ENCODE data around the gene KRI1. TPM values are rescaled to one million over a fixed set of nuclear protein-coding genes. Genes with fewer than 3 reads are reported as not detected.

Gene KRI1
- total RNA-seq, 4 donors from 2014 or later = 13.7 to 23.9 (median 16.0) TPM

DNA sequence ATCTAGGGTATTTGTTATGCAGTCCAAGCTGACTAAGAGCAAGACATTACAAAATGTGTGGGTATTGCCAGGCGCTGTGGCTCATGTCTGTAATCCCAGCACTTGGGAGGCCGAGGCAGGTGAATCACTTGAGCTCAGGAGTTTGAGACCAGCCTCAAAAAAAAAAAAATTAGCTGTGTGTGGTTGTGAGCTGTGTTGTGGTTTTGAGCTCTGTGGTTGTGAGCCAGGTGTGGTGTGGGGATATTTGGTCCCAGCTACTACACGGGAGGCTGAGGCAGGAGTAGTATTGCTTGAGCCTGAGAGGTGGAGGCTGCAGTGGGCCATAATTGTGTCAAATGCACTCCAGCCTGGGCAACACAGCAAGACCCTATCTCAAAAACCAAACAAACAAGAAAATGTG, 57.1 kb downstream of the KRI1 start:
- H3K4me3 ChIP-seq = no peak overlapping the region
- DNase-seq (ENCODE audit: extremely low spot score) = no peak
- peaks cover 0 to 54% (median 13%) of the 10 kb centered on the region in 4 donors for H3K27me3 ChIP-seq
- H3K36me3 ChIP-seq = no peaks in the 10 kb centered on the region
- peaks cover 3 to 13% (median 7%) of the 10 kb centered on the region in 4 donors for H3K4me1 ChIP-seq
- H3K9me3 ChIP-seq = no peaks in the 10 kb centered on the region
- WGBS = 82% methylated on average over 3 of the region's 3 CpGs
- no peak overlapping the region for H3K27ac ChIP-seq (replicated peaks in 1 of 4)
- intact Hi-C loops (cut with DNase I) = no loop called here
- no peak for TF ChIP-seq EP300 (IDR thresholded peaks at IDR 0.05)
- no peak for TF ChIP-seq CTCF (IDR thresholded peaks at IDR 0.05)
- TF ChIP-seq POLR2AphosphoS5 (IDR thresholded peaks at IDR 0.05) = no peak
- no peak for TF ChIP-seq POLR2A (IDR thresholded peaks at IDR 0.05; ENCODE audit: low read depth)

- Histone ChIP-seq H3K36me3 (no peaks in the 10 kb centered on the region), H3K4me3 (no peak overlapping the region), H3K4me1 (peaks cover 6 to 18% (median 12%) of the 10 kb centered on the region in 4 donors), H3K27ac (replicated peaks in 1 of 4) (no peak overlapping the region), H3K9me3 (no peaks in the 10 kb centered on the region), H3K27me3 (peaks cover 0 to 47% (median 7%) of the 10 kb centered on the region in 4 donors)
- TF ChIP-seq POLR2AphosphoS5 (IDR thresholded peaks at IDR 0.05) (no peak), POLR2A (IDR thresholded peaks at IDR 0.05; ENCODE audit: low read depth) (no peak), CTCF (IDR thresholded peaks at IDR 0.05) (no peak), EP300 (IDR thresholded peaks at IDR 0.05) (no peak)
- WGBS = 84% methylated on average over 16 of the region's 16 CpGs
- intact Hi-C loops (cut with DNase I) = no loop called here
- DNase-seq (ENCODE audit: extremely low spot score) = no peak
Measured at GRCh38 chr19:10508036-10508435, 57.8 kb downstream of the KRI1 start.

GRCh38 chr19:10505583-10506229, 60.1 kb downstream of the KRI1 start:
- Histone ChIP-seq H3K27me3 (peaks cover 0 to 24% (median 5%) of the 10 kb centered on the region in 4 donors), H3K36me3 (no peaks in the 10 kb centered on the region), H3K9me3 (no peaks in the 10 kb centered on the region), H3K27ac (replicated peaks in 1 of 4) (no peak overlapping the region), H3K4me1 (peaks cover 17 to 32% (median 25%) of the 10 kb centered on the region in 4 donors), H3K4me3 (no peak overlapping the region)
- intact Hi-C loops (cut with DNase I) = no loop called here
- peak; percentile 94 for DNase-seq (ENCODE audit: extremely low spot score)
- no peak for TF ChIP-seq POLR2A (IDR thresholded peaks at IDR 0.05; ENCODE audit: low read depth)
- peak in 1 of 2 donors; percentile 23 for TF ChIP-seq POLR2AphosphoS5 (IDR thresholded peaks at IDR 0.05)
- TF ChIP-seq CTCF (IDR thresholded peaks at IDR 0.05) = peak; percentile 71 to 85 (median 79)
- no peak for TF ChIP-seq EP300 (IDR thresholded peaks at IDR 0.05)
- 28% methylated on average over 17 of the region's 17 CpGs for WGBS

Small RNA genes lying within 50 kb of the gene (small RNA-seq; reads per million reads assigned to genes)
- gene MIR1238 (0 reads per million in 3 donors), gene RNU7-140P (0 reads per million in 3 donors)

Other genes with a start within 250 kb of the KRI1 start
- gene FDX2, start 250.0 kb downstream of the KRI1 start, total RNA-seq = 10 to 100 TPM; 16.6 to 29.6 (median 26.5) TPM
- gene RAVER1, start 232.5 kb downstream of the KRI1 start, total RNA-seq = 10 to 100 TPM; 23.7 to 42.2 (median 30.2) TPM
- gene ICAM3, start 226.4 kb downstream of the KRI1 start, total RNA-seq = 10 to 100 TPM in 1 of 4 donors, 1 to 10 TPM in 3; 2.9 to 10.9 (median 5.2) TPM
- 10 to 100 TPM; 50.5 to 71.6 (median 65.9) TPM for gene TYK2, start 185.4 kb downstream of the KRI1 start, total RNA-seq
- gene CDC37, start 162.5 kb downstream of the KRI1 start, total RNA-seq = 100 to 1,000 TPM; 131 to 176 (median 160) TPM
- gene PDE4A, start 145.5 kb downstream of the KRI1 start, total RNA-seq = 10 to 100 TPM; 11.6 to 24.5 (median 14.1) TPM
- gene KEAP1, start 62.7 kb downstream of the KRI1 start, total RNA-seq = 10 to 100 TPM; 51.9 to 94.5 (median 80.6) TPM
- gene S1PR5, start 48.6 kb downstream of the KRI1 start, total RNA-seq = not detected
- gene ATG4D, start 22.1 kb downstream of the KRI1 start, total RNA-seq = 10 to 100 TPM; 18.2 to 44.1 (median 29.7) TPM
- gene CDKN2D, start 3.0 kb upstream of the KRI1 start, total RNA-seq = 10 to 100 TPM; 11.2 to 30.0 (median 18.3) TPM
- not detected for gene AP1M2, start 21.3 kb upstream of the KRI1 start, total RNA-seq
- gene SLC44A2, start 59.5 kb upstream of the KRI1 start, total RNA-seq = 10 to 100 TPM; 26.2 to 71.2 (median 46.1) TPM
- 100 to 1,000 TPM in 3 of 4 donors, 10 to 100 TPM in 1; 79.2 to 127 (median 102) TPM for gene ILF3, start 88.3 kb upstream of the KRI1 start, total RNA-seq
- 10 to 100 TPM; 19.9 to 34.9 (median 25.4) TPM for gene QTRT1, start 135.4 kb upstream of the KRI1 start, total RNA-seq
- gene DNM2, start 152.1 kb upstream of the KRI1 start, total RNA-seq = 100 to 1,000 TPM in 1 of 4 donors, 10 to 100 TPM in 3; 73.6 to 115 (median 93.7) TPM

All from esophagus muscularis mucosa (tissue), 4 donors.